ENCODE data around the gene INSR.

DNA sequence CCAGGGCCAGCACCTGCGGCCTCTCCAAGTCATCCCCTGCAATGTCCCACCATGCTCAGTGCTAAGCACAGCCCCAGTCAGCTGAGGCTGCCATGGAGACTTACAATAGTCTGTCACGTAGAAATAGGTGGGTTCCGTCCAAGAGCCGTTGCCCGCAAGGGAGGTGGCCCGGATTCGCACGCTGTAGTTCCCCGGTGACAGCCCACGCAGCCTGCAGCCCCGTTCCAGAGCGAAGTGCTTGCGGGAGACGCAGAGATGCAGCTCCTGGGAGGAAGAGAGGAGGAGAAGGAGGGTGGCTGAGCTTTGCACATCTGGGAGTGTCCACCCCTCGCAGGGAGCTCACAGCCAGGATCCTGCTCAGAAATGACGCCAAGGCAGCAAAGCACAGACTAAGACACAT is 162.2 kb downstream of the INSR start:
- TF ChIP-seq, protein P1, sequence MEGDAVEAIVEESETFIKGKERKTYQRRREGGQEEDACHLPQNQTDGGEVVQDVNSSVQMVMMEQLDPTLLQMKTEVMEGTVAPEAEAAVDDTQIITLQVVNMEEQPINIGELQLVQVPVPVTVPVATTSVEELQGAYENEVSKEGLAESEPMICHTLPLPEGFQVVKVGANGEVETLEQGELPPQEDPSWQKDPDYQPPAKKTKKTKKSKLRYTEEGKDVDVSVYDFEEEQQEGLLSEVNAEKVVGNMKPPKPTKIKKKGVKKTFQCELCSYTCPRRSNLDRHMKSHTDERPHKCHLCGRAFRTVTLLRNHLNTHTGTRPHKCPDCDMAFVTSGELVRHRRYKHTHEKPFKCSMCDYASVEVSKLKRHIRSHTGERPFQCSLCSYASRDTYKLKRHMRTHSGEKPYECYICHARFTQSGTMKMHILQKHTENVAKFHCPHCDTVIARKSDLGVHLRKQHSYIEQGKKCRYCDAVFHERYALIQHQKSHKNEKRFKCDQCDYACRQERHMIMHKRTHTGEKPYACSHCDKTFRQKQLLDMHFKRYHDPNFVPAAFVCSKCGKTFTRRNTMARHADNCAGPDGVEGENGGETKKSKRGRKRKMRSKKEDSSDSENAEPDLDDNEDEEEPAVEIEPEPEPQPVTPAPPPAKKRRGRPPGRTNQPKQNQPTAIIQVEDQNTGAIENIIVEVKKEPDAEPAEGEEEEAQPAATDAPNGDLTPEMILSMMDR (IDR thresholded peaks at IDR 0.05 in 4 of 5, conservative IDR thresholded peaks at IDR 0.05 in 1 of 5) = no peak
- TF ChIP-seq POLR2A (IDR thresholded peaks at IDR 0.05) = no peak

All from gastrocnemius medialis (tissue), 4 donors.